Endothelial cell of umbilical vein (primary cell): ENCODE results near the gene ECT2. TPM values are rescaled to one million over a fixed set of nuclear protein-coding genes. Genes with fewer than 3 reads are reported as not detected.

Experiments
- BruUV-seq: library from RNA; stranded (reverse); fragments of 400-500 nt; replicated peaks from 2 replicates; lab custom pipeline; 2021; lab: Mats Ljungman, UMichigan
- CTCF ChIA-PET: fragments of 300-600, 350-600 bp; sonication (Branson Sonifier 250); formaldehyde crosslinking; loops from one replicate; lab custom pipeline; 2021; ENCODE audit warnings: antibody characterized with exemption, inconsistent platforms; lab: Charles Lee
- POLR2A ChIA-PET: fragments of 300-600, 350-600 bp; sonication (Branson Sonifier 250); formaldehyde crosslinking; loops from one replicate; lab custom pipeline; 2021; ENCODE audit warnings: antibody characterized with exemption, inconsistent platforms; lab: Charles Lee
- DNase-seq: peaks from one replicate; pipeline ENCODE4 v3.0.0-alpha.2; 2011; ENCODE audit warnings: low read depth, low spot score
- FAIRE-seq: peaks from 2 replicates; lab custom pipeline; 2011; peaks lifted over from hg19 to GRCh38; lab: Jason Lieb, UNC
- H2AFZ ChIP-seq: 2 replicates; pipeline ENCODE4 v1.6.0; 2012; ENCODE audit warnings: low read depth, low read length, control low read depth, inconsistent platforms
- H3K27ac ChIP-seq: 2 replicates; pipeline ENCODE4 v1.5.1; 2011; ENCODE audit warnings: low read depth, mild to moderate bottlenecking, control low read depth, low read length, moderate library complexity; ENCODE audit not compliant: insufficient read depth
- H3K27me3 ChIP-seq, 2 experiments: 2 replicates each; pipeline versions ENCODE4 v1.6.0 to v1.6.1; 2011; ENCODE audit warnings: low read length in 2 of 2, mixed read lengths in 1 of 2; ENCODE audit not compliant: control insufficient read depth in 2 of 2, insufficient read depth in 2 of 2
- H3K36me3 ChIP-seq, 2 experiments: 2 replicates in 1 of 2; 3 replicates in 1 of 2; pipeline ENCODE4 v1.5.1; 2011; ENCODE audit warnings: low read length in 2 of 2, mild to moderate bottlenecking in 1 of 2, moderate library complexity in 1 of 2; ENCODE audit not compliant: control insufficient read depth in 2 of 2, insufficient read depth in 2 of 2; ENCODE audit errors: extremely low read depth in 1 of 2
- H3K4me1 ChIP-seq: 3 replicates; pipeline ENCODE4 v1.5.1; 2011; ENCODE audit warnings: mild to moderate bottlenecking, low read length; ENCODE audit not compliant: control insufficient read depth, insufficient read depth; ENCODE audit errors: extremely low read depth
- H3K4me2 ChIP-seq: 2 replicates; pipeline ENCODE4 v1.6.1; 2011; ENCODE audit warnings: low read length, control low read depth, mixed read lengths; ENCODE audit not compliant: insufficient read depth
- H3K4me3 ChIP-seq, 3 experiments: fragments of 200-600 bp in 1 of 3; sonication (generic), shearing (Covaris generic) in 1 of 3; replicated peaks in 1 of 3; 2 replicates each; pipeline ENCODE4 v1.5.1; 2011 to 2016; ENCODE audit warnings: control low read depth in 3 of 3, low read length in 3 of 3, mild to moderate bottlenecking in 2 of 3, inconsistent platforms in 1 of 3, low read depth in 1 of 3, moderate library complexity in 1 of 3; ENCODE audit not compliant: insufficient read depth in 1 of 3
- H3K79me2 ChIP-seq: 2 replicates; pipeline ENCODE4 v1.6.0; 2012; ENCODE audit warnings: low read length, inconsistent platforms; ENCODE audit not compliant: control insufficient read depth, insufficient read depth
- H3K9ac ChIP-seq: replicated peaks from 2 replicates; pipeline ENCODE3; 2011; ENCODE audit warnings: low read length, control low read depth; ENCODE audit not compliant: insufficient read depth; ENCODE audit errors: extremely low read depth
- H3K9me1 ChIP-seq: replicated peaks from 3 replicates; pipeline ENCODE4 v1.6.0; 2011; ENCODE audit warnings: mild to moderate bottlenecking, low read length; ENCODE audit not compliant: control insufficient read depth, insufficient read depth; ENCODE audit errors: extremely low read depth
- H3K9me3 ChIP-seq: replicated peaks from 2 replicates; pipeline ENCODE4 v1.5.1; 2012; ENCODE audit warnings: low read length, inconsistent platforms; ENCODE audit not compliant: control insufficient read depth, insufficient read depth
- H4K20me1 ChIP-seq: replicated peaks from 2 replicates; pipeline ENCODE3; 2011; ENCODE audit warnings: mild to moderate bottlenecking, low read length; ENCODE audit not compliant: control insufficient read depth, insufficient read depth; ENCODE audit errors: extremely low read depth
- CTCF ChIP-seq, 2 donors: IDR thresholded peaks; 1 replicate in 1 of 2; 2 replicates in 1 of 2; pipeline ENCODE4 v1.5.1; 2011; ENCODE audit warnings: low read length in 2 of 2, mild to moderate bottlenecking in 2 of 2, moderate library complexity in 2 of 2, control low read depth in 1 of 2, inconsistent platforms in 1 of 2, low read depth in 1 of 2; ENCODE audit not compliant: insufficient read depth in 1 of 2; ENCODE audit errors: extremely low read depth in 1 of 2
- EZH2 ChIP-seq: IDR thresholded peaks from 2 replicates; pipeline ENCODE4 v1.6.1; 2012; ENCODE audit warnings: borderline replicate concordance, low read depth, mild to moderate bottlenecking, moderate library complexity, low read length, inconsistent platforms; ENCODE audit not compliant: severe bottlenecking
- FOS ChIP-seq: IDR thresholded peaks from 2 replicates; pipeline ENCODE4 v1.6.1; 2011; ENCODE audit warnings: mild to moderate bottlenecking, low read length, moderate library complexity, borderline replicate concordance; ENCODE audit not compliant: insufficient read depth
- GATA2 ChIP-seq: IDR thresholded peaks from 2 replicates; pipeline ENCODE4 v1.7.0; 2011; ENCODE audit warnings: low read depth, mild to moderate bottlenecking, moderate library complexity, mixed read lengths, low read length; ENCODE audit not compliant: insufficient read length, insufficient read depth
- JUN ChIP-seq: IDR thresholded peaks from 2 replicates; pipeline ENCODE4 v1.6.1; 2011; ENCODE audit warnings: borderline replicate concordance, low read depth; ENCODE audit not compliant: insufficient read length, insufficient read depth
- MAX ChIP-seq: IDR thresholded peaks from 2 replicates; pipeline ENCODE4 v1.6.1; 2011; ENCODE audit not compliant: insufficient read depth, insufficient read length
- MYC ChIP-seq: IDR thresholded peaks from one replicate; pipeline ENCODE4 v1.6.1; 2011; ENCODE audit warnings: mild to moderate bottlenecking, low read depth, low read length
- POLR2A ChIP-seq: IDR thresholded peaks from 2 replicates; pipeline ENCODE4 v1.6.1; 2012; ENCODE audit warnings: low read depth, mild to moderate bottlenecking, control low read depth, low read length
- POLR2AphosphoS5 ChIP-seq: IDR thresholded peaks from 2 replicates; pipeline ENCODE4 v1.6.1; 2012; ENCODE audit warnings: low read depth, mild to moderate bottlenecking, control low read depth, low read length, moderate library complexity; ENCODE audit not compliant: insufficient read depth
- dilution Hi-C: fragments of 300-500 bp; cut with MboI; formaldehyde crosslinking; loops from one replicate; pipeline ENCODE4 v1.15.0; 2019; ENCODE audit warnings: low sequenced_read_pairs; ENCODE audit not compliant: extremely low pct_ligation_motif_present
- intact Hi-C: fragments of 100-400 bp; cut with micrococcal nuclease; formaldehyde crosslinking; loops from one replicate; pipeline ENCODE4 v1.10.0; 2022
- polyA plus RNA-seq, 4 experiments: library from polyadenylated mRNA; depleted of rRNA in 3 of 4; stranded (reverse) in 3 of 4; unstranded in 1 of 4; fragments of >200 nt; gene quantifications; 2 replicates each; pipeline versions ENCODE4 v1.2.1 to v1.2.3, GENCODE V29; 2011 to 2012; ENCODE audit warnings: missing spikeins in 1 of 4
- total RNA-seq: library from RNA; stranded (reverse); gene quantifications from 2 replicates; pipeline ENCODE4 v1.2.3, GENCODE V29; 2021

Gene ECT2
- total and polyA plus RNA-seq, 2 donors (not counting 3 experiments of a cell fraction or from before 2014, with no cell fraction given), result 10.3 to 47.5 TPM

GRCh38 chr3:172856795-172857742, 106.5 kb downstream of the ECT2 start:
- POLR2A ChIA-PET, result no interaction called here
- DNase-seq, result peak; percentile 88
- peak overlapping the region; percentile 46 for H3K27ac ChIP-seq
- no peaks in the 10 kb centered on the region for H3K9me1 ChIP-seq
- CTCF ChIA-PET, result interaction anchor here (0.8 to 2.0 kb wide), 13 partner anchors 8 to 188 kb away, joined by 3 to 12 read pairs (median 3); no protein-coding TSS in a partner anchor
- no peak overlapping the region for H2AFZ ChIP-seq
- TF ChIP-seq MAX, result no peak
- TF ChIP-seq CTCF (IDR thresholded peaks at IDR 0.05; ENCODE audit: extremely low read depth in 1 of 2, insufficient read depth in 1 of 2, low read depth in 1 of 2, low read length in 2 of 2), result no peak
- TF ChIP-seq POLR2A, result no peak
- TF ChIP-seq FOS, result peak; percentile 88
- no peak for TF ChIP-seq MYC
- TF ChIP-seq GATA2, result peak; percentile 89
- peak; percentile 85 for TF ChIP-seq JUN
- peak; percentile 67 for TF ChIP-seq POLR2AphosphoS5
- TF ChIP-seq EZH2, result no peak
- H3K36me3 ChIP-seq, result no peaks in the 10 kb centered on the region
- H4K20me1 ChIP-seq, result no peaks in the 10 kb centered on the region
- intact Hi-C loops (loop anchor here (1.0 to 2.0 kb wide), 4 partner anchors 8 to 82 kb away; no protein-coding TSS in a partner anchor), dilution Hi-C loops (no loop called here)
- no TSS peak for BruUV-seq
- peaks cover 45% of the 10 kb centered on the region for H3K4me1 ChIP-seq
- no peaks in the 10 kb centered on the region for H3K9me3 ChIP-seq
- no peaks in the 10 kb centered on the region for H3K79me2 ChIP-seq
- no peaks in the 10 kb centered on the region for H3K27me3 ChIP-seq
- peak overlapping the region; percentile 48 for H3K4me2 ChIP-seq
- no peak overlapping the region for H3K4me3 ChIP-seq
- peak; percentile 91 for FAIRE-seq
- no peak overlapping the region for H3K9ac ChIP-seq
